CD4-positive, alpha-beta T cell treated with Interleukin-17A for 1 hour (primary cell): ENCODE results near the gene YIPF1.
"Not testable (repeated sequence)": the region's sequence is repeated elsewhere in the genome, so short reads cannot be mapped to it uniquely, and the experiment has no call there.

Source experiments
- DNase-seq: peaks from one replicate; pipeline ENCODE4 v3.0.0-alpha.2; 2020

YIPF1 gene

GRCh38 chr1:53893999-53894636 is 4.5 kb upstream of the YIPF1 start, which contains the start of gene DIO1:
Gene DIO1 (plus strand): TSS chr1:53894187. CDS start chr1:53894211, 24 bp downstream.
- no peak for DNase-seq

DNA sequence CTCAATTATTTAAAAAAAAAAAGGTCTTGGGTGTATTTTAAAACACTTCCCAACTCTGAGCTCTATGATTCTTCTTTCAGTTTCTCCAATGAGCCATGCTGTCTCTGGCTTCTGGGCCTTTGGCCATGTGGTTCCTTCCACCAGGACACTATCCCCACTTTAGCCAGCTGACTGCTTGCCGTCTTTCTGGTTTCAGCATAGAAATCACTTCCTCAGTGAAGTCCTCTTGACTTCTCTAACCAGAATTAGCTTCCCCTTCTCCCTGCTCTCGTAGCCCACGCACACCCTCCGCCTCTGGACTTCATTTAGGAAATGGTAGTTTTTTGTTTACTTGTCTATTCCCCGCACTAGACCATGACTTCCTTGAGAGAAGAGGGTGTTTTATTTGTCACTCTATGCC is 3.3 kb upstream of the YIPF1 start:
- DNase-seq: peak; percentile 16

- no peak for DNase-seq
Measured at GRCh38 chr1:53891678-53892077, 2.1 kb upstream of the YIPF1 start.

- DNase-seq: no peak
Measured at GRCh38 chr1:53891018-53891417, 1.4 kb upstream of the YIPF1 start.

DNA sequence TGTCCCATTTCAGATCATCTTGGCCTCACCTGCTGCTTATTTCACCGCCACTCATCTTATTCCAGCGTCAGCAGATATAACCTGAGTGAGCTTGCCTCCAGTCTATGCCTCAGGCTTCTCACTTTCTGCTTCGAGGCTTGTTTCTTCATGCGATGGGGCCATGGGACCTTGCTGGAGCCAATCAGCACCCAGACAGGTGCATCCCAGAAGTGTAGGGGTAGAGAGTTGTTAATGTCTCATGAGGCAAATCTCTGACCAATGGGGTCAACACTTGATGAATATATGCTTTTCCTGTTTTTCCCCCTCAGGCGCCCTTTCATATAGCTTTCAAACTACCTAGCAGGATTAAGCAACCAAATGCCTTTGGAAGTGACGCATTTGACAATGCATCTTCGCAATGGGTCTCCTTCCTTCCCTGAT is 935 bp upstream of the YIPF1 start:
- DNase-seq: no peak

GRCh38 chr1:53888681-53889080 is 916 bp downstream of the YIPF1 start:
- DNase-seq: no peak

GRCh38 chr1:53883600-53883999 is 6.0 kb downstream of the YIPF1 start:
- not testable (repeated sequence) for DNase-seq

- not testable (repeated sequence) for DNase-seq
Measured at GRCh38 chr1:53881853-53882252, 7.7 kb downstream of the YIPF1 start.

- peak; percentile 57 for DNase-seq
Measured at GRCh38 chr1:53878492-53879105, 11.0 kb downstream of the YIPF1 start.

DNA sequence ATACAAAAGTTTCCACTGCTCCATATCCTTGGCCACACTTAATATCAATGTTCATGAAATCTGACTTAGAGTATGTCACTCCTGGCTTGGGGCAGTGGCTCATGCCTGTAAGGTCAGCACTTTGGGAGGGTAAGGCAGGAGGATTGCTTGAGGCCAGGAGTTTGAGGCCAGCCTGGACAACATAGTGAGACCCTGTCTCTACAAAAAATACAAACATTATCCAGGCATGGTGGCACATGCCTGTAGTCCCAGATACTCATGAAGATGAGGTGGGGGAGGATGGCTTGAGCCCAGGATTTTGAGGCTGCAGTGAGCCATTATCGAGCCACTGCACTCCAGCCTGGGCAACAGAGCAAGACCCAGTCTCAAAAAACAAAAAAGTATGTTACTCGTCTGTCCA is 14.4 kb downstream of the YIPF1 start:
- DNase-seq: not testable (repeated sequence)

- no peak for DNase-seq
Measured at GRCh38 chr1:53871773-53872484, 17.7 kb downstream of the YIPF1 start.

DNA sequence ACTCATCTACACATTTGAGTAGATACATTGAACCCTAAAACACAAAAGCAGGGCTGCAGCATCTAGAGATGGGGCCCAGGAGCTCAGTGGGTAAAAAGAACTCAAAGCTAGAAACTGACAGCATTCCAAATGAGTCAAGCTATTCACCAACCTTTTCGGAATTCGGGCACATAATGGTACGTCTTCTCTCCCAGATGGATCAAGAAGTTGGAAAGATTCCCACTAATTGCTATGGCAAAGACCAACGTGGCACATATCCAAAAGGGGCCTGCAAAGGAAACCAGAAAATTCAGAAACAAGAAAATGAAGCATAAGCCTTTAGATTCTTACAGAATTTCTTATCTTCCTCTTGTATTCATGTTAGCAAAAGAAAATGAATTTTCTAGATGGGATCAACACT is 18.4 kb downstream of the YIPF1 start:
- no peak for DNase-seq

GRCh38 chr1:53869454-53870117 is 20.0 kb downstream of the YIPF1 start:
- DNase-seq: no peak

- DNase-seq: no peak
Measured at GRCh38 chr1:53868565-53868964, 21.0 kb downstream of the YIPF1 start.

DNA sequence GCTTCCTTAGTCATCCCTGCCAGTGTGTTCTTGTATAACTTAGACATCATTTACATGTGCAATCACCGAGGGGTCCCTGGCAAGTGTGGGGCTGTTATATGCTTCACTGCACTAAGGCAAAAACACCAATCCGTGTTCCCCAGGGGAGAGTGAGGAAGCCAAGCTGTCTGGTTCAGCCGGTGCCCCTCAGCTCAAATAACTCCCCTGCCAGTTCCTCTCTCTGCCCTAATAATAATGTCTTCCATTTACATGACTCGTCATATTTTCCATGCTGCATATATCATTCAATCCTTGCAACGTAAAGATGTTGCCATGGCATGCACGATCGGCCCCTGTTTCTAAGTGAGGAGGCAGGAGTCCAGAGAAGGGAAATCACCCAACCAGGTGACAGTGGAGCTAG is 27.1 kb downstream of the YIPF1 start:
- DNase-seq: no peak

DNA sequence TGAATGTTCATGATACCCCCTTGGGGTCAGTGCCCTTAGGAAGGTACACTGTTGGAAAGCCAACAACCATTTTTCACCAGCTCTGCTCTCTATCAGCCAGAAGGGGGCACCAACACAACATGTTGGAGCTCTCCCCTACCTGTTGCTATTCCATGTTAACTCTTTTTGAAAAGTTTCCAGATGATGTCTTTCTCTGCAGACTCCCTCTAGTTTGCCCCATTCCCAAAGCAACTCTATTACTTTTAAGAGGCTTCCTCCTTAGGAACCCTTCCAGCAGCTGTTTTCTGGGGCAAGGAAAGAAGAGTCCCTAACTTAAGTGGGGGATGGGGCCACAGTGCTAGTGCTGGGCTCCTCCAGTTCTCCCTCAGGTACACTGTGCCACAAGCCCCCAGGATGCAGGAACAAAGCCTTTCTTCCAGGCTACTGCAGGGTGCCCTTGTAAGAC is 28.6 kb downstream of the YIPF1 start:
- DNase-seq: peak; percentile 69

DNA sequence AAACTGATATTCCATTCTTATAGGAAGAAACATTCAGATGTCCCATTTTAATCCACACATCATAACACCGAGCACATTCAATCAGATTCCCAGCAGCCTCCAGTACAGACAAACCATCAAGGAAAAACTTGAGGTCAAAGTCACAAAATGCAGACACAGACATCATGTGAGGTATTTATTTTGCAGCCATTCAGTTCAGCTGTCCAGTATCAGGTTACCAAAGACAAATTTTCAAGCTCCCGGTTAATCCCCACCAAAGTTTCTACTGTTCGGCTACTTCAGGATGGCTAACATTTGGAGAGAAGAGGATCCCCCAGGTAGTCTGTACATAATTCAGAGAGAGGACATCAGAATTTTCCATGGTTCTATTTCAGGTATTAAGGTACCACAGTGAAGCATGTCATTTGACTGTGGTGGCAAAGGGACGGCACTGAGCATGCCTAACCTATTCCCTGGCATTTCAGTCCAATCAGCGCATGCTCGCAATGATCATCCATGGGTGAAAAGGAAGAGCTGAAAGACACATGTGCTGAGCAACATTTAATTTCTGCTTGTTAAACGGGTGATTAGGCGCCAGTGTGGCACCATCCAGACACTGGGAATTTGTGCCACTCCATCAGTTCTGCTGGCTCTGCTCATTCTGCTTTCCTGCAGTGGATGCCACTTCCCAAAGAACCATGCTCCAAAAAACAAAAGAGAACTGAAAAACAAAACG is 37.9 kb downstream of the YIPF1 start:
- no peak for DNase-seq

- no peak for DNase-seq
Measured at GRCh38 chr1:53850082-53850673, 39.4 kb downstream of the YIPF1 start.

DNA sequence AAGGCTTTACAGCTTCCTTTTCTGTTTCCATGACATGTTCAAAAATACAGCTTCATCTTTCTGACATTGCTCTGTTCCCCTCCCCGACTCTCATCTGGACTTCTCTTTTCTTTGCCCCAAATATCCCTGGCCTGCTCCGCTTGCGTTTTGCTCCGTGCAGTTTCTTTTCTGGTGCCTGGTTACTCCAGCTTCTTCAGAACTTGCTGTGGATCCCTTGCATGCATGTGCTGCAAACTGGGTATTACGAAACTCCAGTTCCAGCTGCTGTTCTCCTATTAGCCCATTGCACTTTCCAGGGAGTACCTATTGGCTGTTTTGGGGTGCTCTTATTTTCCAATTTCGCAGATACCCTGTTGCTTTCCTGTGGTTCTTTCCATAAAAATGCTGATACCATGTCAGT is 41.6 kb downstream of the YIPF1 start:
- no peak for DNase-seq

GRCh38 chr1:53842347-53842746 is 47.2 kb downstream of the YIPF1 start:
- DNase-seq: no peak

DNA sequence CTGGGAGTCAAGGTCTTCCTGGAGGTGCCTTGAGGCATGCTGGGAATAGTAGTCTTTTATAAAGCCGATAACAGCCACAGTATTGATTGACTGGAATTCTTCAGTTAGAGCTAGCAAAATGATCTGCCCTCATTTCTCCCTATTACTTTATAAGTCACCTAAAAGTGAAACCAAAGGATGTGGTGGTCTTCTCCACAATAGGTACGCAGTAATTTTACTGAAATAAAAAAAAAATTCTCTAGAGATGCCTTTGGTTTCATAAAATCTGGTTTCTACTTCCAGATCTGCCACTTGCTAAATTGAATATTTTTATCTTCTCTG is 51.0 kb downstream of the YIPF1 start:
- DNase-seq: no peak

GRCh38 chr1:53837924-53838653 is 51.5 kb downstream of the YIPF1 start, which contains the start of gene NDC1:
Gene NDC1 (minus strand): TSS chr1:53838296. CDS start chr1:53838261, 35 bp downstream.
- peak; percentile 95 for DNase-seq
